Measurements from ENCODE around the gene TNRC6B. TPM values are rescaled to one million over a fixed set of nuclear protein-coding genes. Genes with fewer than 3 reads are reported as not detected.

The TNRC6B gene
- total RNA-seq, 3 donors from 2014 or later, result 32.8 to 53.1 (median 39.7) TPM

- Histone ChIP-seq H3K4me3 (no peak overlapping the region), H3K36me3 (no peaks in the 10 kb centered on the region), H3K27ac (peak overlapping the region in 1 of 2 donors; percentile 49), H3K9me3 (no peaks in the 10 kb centered on the region), H3K4me1 (no peaks in the 10 kb centered on the region), H3K27me3 (no peaks in the 10 kb centered on the region)
- DNase-seq (ENCODE audit: low spot score in 2 of 2), result no peak
- intact Hi-C loops (cut with DNase I; ENCODE audit: low total_unique reads), result no loop called here
- TF ChIP-seq POLR2AphosphoS5 (IDR thresholded peaks at IDR 0.05), result no peak
- no peak for TF ChIP-seq CTCF (IDR thresholded peaks at IDR 0.05)
- no peak for TF ChIP-seq POLR2A (IDR thresholded peaks at IDR 0.05)
Measured at GRCh38 chr22:40271440-40271839, 93.7 kb downstream of the TNRC6B start.

GRCh38 chr22:40273319-40273718, 95.6 kb downstream of the TNRC6B start:
- Histone ChIP-seq H3K27me3 (no peaks in the 10 kb centered on the region), H3K4me3 (no peak overlapping the region), H3K9me3 (no peaks in the 10 kb centered on the region), H3K36me3 (no peaks in the 10 kb centered on the region), H3K27ac (peak overlapping the region in 1 of 2 donors; percentile 66), H3K4me1 (no peaks in the 10 kb centered on the region)
- TF ChIP-seq CTCF (IDR thresholded peaks at IDR 0.05) (no peak), POLR2A (IDR thresholded peaks at IDR 0.05) (no peak)
- intact Hi-C loops (cut with DNase I; ENCODE audit: low total_unique reads), result no loop called here
- DNase-seq (ENCODE audit: low spot score in 2 of 2), result no peak

GRCh38 chr22:40276996-40277823, 99.5 kb downstream of the TNRC6B start:
- Histone ChIP-seq H3K27ac (peak overlapping the region; percentile 84 to 90), H3K36me3 (no peaks in the 10 kb centered on the region), H3K27me3 (no peaks in the 10 kb centered on the region), H3K9me3 (no peaks in the 10 kb centered on the region), H3K4me3 (peak overlapping the region; percentile 30 to 62 (median 37)), H3K4me1 (no peaks in the 10 kb centered on the region)
- TF ChIP-seq POLR2A (IDR thresholded peaks at IDR 0.05) (no peak), POLR2AphosphoS5 (IDR thresholded peaks at IDR 0.05) (no peak), CTCF (IDR thresholded peaks at IDR 0.05) (no peak)
- DNase-seq (ENCODE audit: low spot score in 2 of 2), result no peak
- intact Hi-C loops (cut with DNase I; ENCODE audit: low total_unique reads), result no loop called here

- TF ChIP-seq POLR2A (IDR thresholded peaks at IDR 0.05) (no peak), CTCF (IDR thresholded peaks at IDR 0.05) (no peak), POLR2AphosphoS5 (IDR thresholded peaks at IDR 0.05) (no peak)
- H3K27me3 ChIP-seq, result no peaks in the 10 kb centered on the region
- no peak overlapping the region for H3K27ac ChIP-seq
- H3K4me3 ChIP-seq, result no peak overlapping the region
- no peaks in the 10 kb centered on the region for H3K4me1 ChIP-seq
- no peaks in the 10 kb centered on the region for H3K9me3 ChIP-seq
- DNase-seq (ENCODE audit: low spot score in 2 of 2), result no peak
- H3K36me3 ChIP-seq, result no peaks in the 10 kb centered on the region
- intact Hi-C loops (cut with DNase I; ENCODE audit: low total_unique reads), result no loop called here
Measured at GRCh38 chr22:40279017-40279416, 101.3 kb downstream of the TNRC6B start.

GRCh38 chr22:40281717-40282116, 104.0 kb downstream of the TNRC6B start:
- Histone ChIP-seq H3K4me3 (no peak overlapping the region), H3K36me3 (no peaks in the 10 kb centered on the region), H3K9me3 (no peaks in the 10 kb centered on the region), H3K4me1 (no peaks in the 10 kb centered on the region), H3K27me3 (no peaks in the 10 kb centered on the region), H3K27ac (peak overlapping the region in 1 of 2 donors; percentile 9)
- TF ChIP-seq POLR2AphosphoS5 (IDR thresholded peaks at IDR 0.05) (no peak), POLR2A (IDR thresholded peaks at IDR 0.05) (no peak), CTCF (IDR thresholded peaks at IDR 0.05) (no peak)
- DNase-seq (ENCODE audit: low spot score in 2 of 2), result peak; percentile 64 to 65
- intact Hi-C loops (cut with DNase I; ENCODE audit: low total_unique reads), result no loop called here

Measured in breast epithelium (tissue), 4 donors.